Mesendoderm (in vitro differentiated cells): ENCODE measurements around the gene PCP2.
A peak's percentile ranks its signal among the peaks of the same experiment; 100 is the strongest.

Experiments used
- DNase-seq: peaks from one replicate; pipeline ENCODE4 v3.0.0; 2013
- H2AK5ac ChIP-seq: 2 replicates; pipeline ENCODE4 v1.6.1; 2013; ENCODE audit warnings: low read length, inconsistent platforms
- H2BK120ac ChIP-seq: 2 replicates; pipeline ENCODE4 v1.6.1; 2013; ENCODE audit warnings: low read depth, mild to moderate bottlenecking, low read length, moderate library complexity, mixed read lengths
- H2BK15ac ChIP-seq: replicated peaks from 2 replicates; pipeline ENCODE4 v1.6.1; 2013; ENCODE audit warnings: low read depth, mild to moderate bottlenecking, moderate library complexity
- H2BK5ac ChIP-seq: 2 replicates; pipeline ENCODE4 v1.6.1; 2013; ENCODE audit warnings: low read length, inconsistent platforms
- H3K18ac ChIP-seq: 2 replicates; pipeline ENCODE4 v1.6.1; 2013; ENCODE audit warnings: mild to moderate bottlenecking, low read length, mixed read lengths
- H3K23ac ChIP-seq: one replicate; pipeline ENCODE4 v1.6.1; 2013; ENCODE audit warnings: low read length
- H3K27ac ChIP-seq: 2 replicates; pipeline ENCODE4 v1.5.1; 2013; ENCODE audit warnings: low read depth, mild to moderate bottlenecking, inconsistent platforms, low read length, moderate library complexity
- H3K27me3 ChIP-seq: 2 replicates; pipeline ENCODE4 v1.6.1; 2013; ENCODE audit warnings: low read length, control low read depth, mild to moderate bottlenecking, inconsistent platforms; ENCODE audit not compliant: insufficient read depth, poor library complexity
- H3K36me3 ChIP-seq: 2 replicates; pipeline ENCODE4 v1.6.1; 2013; ENCODE audit warnings: low read length, inconsistent platforms; ENCODE audit not compliant: control insufficient read depth, insufficient read depth
- H3K4ac ChIP-seq: one replicate; pipeline ENCODE4 v1.6.1; 2013; ENCODE audit warnings: low read depth, mild to moderate bottlenecking, low read length, moderate library complexity
- H3K4me1 ChIP-seq: 2 replicates; pipeline ENCODE4 v1.6.1; 2013; ENCODE audit warnings: low read depth, low read length, inconsistent platforms; ENCODE audit not compliant: control insufficient read depth
- H3K4me2 ChIP-seq: 2 replicates; pipeline ENCODE4 v1.6.1; 2013; ENCODE audit warnings: low read length
- H3K4me3 ChIP-seq: 2 replicates; pipeline ENCODE4 v1.5.1; 2013; ENCODE audit warnings: mild to moderate bottlenecking, low read length
- H3K56ac ChIP-seq: one replicate; pipeline ENCODE4 v1.6.1; 2013; ENCODE audit warnings: low read length
- H3K79me1 ChIP-seq: 2 replicates; pipeline ENCODE4 v1.6.1; 2013; ENCODE audit warnings: low read length, inconsistent platforms
- H3K79me2 ChIP-seq: 2 replicates; pipeline ENCODE4 v1.6.1; 2013; ENCODE audit warnings: mild to moderate bottlenecking, low read length; ENCODE audit not compliant: control insufficient read depth, insufficient read depth
- H3K9ac ChIP-seq: 2 replicates; pipeline ENCODE4 v1.6.1; 2013; ENCODE audit warnings: low read length, inconsistent platforms
- H4K5ac ChIP-seq: one replicate; pipeline ENCODE4 v1.6.1; 2013; ENCODE audit warnings: low read length
- H4K8ac ChIP-seq: one replicate; pipeline ENCODE4 v1.6.1; 2013; ENCODE audit warnings: low read depth, mild to moderate bottlenecking, control low read depth, low read length, moderate library complexity
- WGBS: extraction: QIAGEN DNeasy Blood & Tissue Kit; methylation state at CpG from one replicate; pipeline ENCODE4 v1.1.7; 2013; ENCODE audit warnings: low lambda C conversion rate, missing lambda C conversion rate; ENCODE audit not compliant: insufficient coverage; ENCODE audit errors: extremely low coverage; 5-methylcytosine and 5-hydroxymethylcytosine counted together

PCP2 gene

DNA sequence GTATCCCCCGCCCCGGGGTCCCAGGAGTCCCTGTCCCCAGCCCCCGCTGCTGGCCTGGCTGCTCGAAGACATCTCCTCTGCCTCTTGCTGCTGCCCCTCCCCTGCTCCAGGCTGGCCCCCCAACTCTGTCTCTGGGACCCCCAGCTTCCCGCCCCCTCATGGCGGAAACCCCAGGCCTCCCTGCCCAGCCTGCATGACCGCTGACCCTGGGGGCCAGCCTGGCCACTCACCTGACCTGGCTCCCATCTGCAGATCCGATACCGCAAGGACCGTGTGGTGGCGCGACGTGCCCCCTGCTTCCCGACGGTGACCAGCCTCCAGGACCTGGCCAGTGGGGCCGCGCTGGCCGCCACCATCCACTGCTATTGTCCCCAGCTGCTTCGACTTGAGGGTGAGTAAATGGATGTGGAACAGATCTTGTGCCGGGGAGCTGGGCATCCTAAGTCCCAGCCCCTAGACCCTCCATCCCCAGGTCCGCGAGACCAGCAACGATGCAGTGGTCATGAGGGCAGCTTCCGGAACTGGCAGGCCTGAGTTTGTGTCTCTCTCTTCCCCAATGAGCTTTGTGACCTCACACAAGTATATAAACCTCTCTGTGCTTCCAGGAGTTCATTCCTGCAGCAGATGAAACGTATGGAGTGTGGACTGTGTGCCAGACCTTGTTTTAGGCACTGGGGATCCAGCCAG lies 25.5 kb downstream of the PCP2 start:
- no peak overlapping the region for H3K56ac ChIP-seq
- H3K36me3 ChIP-seq: no peaks in the 10 kb centered on the region
- no peak overlapping the region for H3K23ac ChIP-seq
- H2AK5ac ChIP-seq: no peak overlapping the region
- H3K79me1 ChIP-seq: peaks cover 2% of the 10 kb centered on the region
- no peak overlapping the region for H3K4me2 ChIP-seq
- H3K27me3 ChIP-seq: no peaks in the 10 kb centered on the region
- no peak overlapping the region for H4K8ac ChIP-seq
- H3K27ac ChIP-seq: no peak overlapping the region
- no peak overlapping the region for H4K5ac ChIP-seq
- DNase-seq: no peak
- no peak overlapping the region for H3K4me3 ChIP-seq
- no peaks in the 10 kb centered on the region for H3K79me2 ChIP-seq
- H3K4me1 ChIP-seq: no peaks in the 10 kb centered on the region
- WGBS: no CpG with 5 or more reads among the region's 25 CpGs
- H2BK120ac ChIP-seq: no peak overlapping the region
- no peak overlapping the region for H3K4ac ChIP-seq
- no peak overlapping the region for H2BK15ac ChIP-seq
- H2BK5ac ChIP-seq: no peak overlapping the region
- H3K9ac ChIP-seq: no peak overlapping the region
- no peak overlapping the region for H3K18ac ChIP-seq

DNA sequence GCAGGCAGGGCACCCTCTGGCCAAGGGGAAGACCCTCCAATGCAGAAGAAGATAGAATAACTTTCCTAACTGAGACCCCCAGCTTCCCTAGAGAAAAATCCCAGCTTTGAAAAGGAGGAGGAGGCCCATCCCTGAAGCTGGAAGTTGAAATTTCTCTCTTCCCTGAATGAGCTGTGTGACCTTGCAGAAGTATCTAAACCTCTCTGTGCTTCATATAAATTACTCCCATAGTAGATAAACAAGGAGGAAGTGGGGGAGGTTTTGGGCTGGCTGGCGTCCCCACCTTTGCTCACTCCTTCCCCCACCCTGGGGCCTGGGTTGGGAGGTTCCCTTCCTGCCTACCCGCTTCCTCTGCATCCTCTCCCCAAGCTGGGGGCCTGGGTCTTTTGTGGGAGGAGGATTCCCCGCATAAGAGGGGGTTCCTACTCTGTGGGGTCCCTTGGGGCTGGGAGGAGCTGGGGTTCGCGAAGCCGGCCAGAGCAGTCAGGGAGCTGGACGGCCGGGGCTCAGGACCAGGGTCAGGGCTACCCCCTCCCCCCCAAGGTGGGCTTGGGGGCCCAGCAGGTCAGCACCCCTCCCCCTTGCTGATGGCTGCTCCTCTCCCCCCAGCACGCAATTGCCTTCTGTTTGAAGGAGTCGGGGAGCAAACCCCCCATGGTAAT lies 26.2 kb downstream of the PCP2 start:
- Histone ChIP-seq H3K56ac (no peak overlapping the region), H3K23ac (no peak overlapping the region), H3K9ac (no peak overlapping the region), H3K18ac (no peak overlapping the region), H3K27me3 (no peaks in the 10 kb centered on the region), H2AK5ac (no peak overlapping the region), H3K79me2 (no peaks in the 10 kb centered on the region), H3K4me3 (no peak overlapping the region), H4K8ac (no peak overlapping the region), H2BK120ac (no peak overlapping the region), H2BK5ac (no peak overlapping the region), H3K27ac (no peak overlapping the region), H4K5ac (no peak overlapping the region), H3K36me3 (no peaks in the 10 kb centered on the region), H3K4me1 (no peaks in the 10 kb centered on the region), H3K4ac (no peak overlapping the region), H3K4me2 (no peak overlapping the region), H2BK15ac (no peak overlapping the region), H3K79me1 (peaks cover 2% of the 10 kb centered on the region)
- DNase-seq: no peak
- WGBS: no CpG with 5 or more reads among the region's 10 CpGs

GRCh38 chr19:7606289-7606688 lies 27.2 kb downstream of the PCP2 start:
- Histone ChIP-seq H3K56ac (no peak overlapping the region), H2BK120ac (no peak overlapping the region), H3K4me1 (no peaks in the 10 kb centered on the region), H4K8ac (no peak overlapping the region), H4K5ac (no peak overlapping the region), H3K23ac (no peak overlapping the region), H3K9ac (no peak overlapping the region), H3K27me3 (no peaks in the 10 kb centered on the region), H2AK5ac (no peak overlapping the region), H3K79me2 (no peaks in the 10 kb centered on the region), H2BK15ac (no peak overlapping the region), H3K18ac (no peak overlapping the region), H3K4me3 (no peak overlapping the region), H3K4me2 (no peak overlapping the region), H3K36me3 (no peaks in the 10 kb centered on the region), H3K4ac (no peak overlapping the region), H3K27ac (no peak overlapping the region), H2BK5ac (no peak overlapping the region), H3K79me1 (peaks cover 2% of the 10 kb centered on the region)
- DNase-seq: no peak
- WGBS: no CpG with 5 or more reads among the region's 17 CpGs

DNA sequence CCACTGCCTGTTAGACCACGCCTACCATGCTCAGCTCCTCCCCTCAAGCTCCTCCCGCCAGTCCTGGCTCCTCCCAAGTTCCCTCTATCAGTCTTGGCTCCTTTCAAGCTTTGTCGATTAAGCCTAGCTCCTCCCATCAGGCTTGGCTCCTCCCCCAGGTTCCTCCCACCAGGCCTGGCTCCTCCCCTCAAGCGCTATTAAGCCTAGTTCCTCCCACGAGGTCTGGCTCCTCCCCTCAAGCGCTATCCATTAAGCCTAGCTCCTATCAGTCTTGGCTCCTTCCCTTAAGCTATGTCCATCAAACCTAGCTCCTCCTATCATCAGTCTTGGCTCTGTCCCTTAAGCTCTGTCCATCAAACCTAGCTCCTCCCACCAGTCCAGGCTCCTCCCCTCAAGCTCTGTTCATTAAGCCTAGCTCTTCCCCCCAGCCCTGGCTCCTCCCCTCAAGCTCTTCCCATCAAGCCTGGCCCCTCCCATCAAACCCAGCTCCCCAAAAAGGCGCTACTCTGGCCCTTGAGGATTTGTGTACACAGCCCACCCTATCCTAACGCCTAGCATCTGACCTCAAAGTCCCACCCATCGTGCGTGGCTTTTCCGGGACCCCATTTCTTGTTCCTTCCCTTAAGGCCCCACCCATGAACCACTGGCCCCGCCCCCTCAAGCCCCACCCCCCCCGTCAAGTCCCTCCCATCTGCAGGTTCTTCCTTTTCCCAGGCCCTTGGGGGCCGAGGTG lies 27.9 kb downstream of the PCP2 start:
- Histone ChIP-seq H2BK5ac (no peak overlapping the region), H3K4me1 (no peaks in the 10 kb centered on the region), H4K8ac (no peak overlapping the region), H3K4ac (no peak overlapping the region), H3K79me2 (no peaks in the 10 kb centered on the region), H3K27me3 (no peaks in the 10 kb centered on the region), H3K9ac (no peak overlapping the region), H2BK120ac (no peak overlapping the region), H3K79me1 (peaks cover 2% of the 10 kb centered on the region), H3K23ac (no peak overlapping the region), H2BK15ac (no peak overlapping the region), H4K5ac (no peak overlapping the region), H3K18ac (no peak overlapping the region), H3K36me3 (no peaks in the 10 kb centered on the region), H2AK5ac (no peak overlapping the region), H3K27ac (no peak overlapping the region), H3K56ac (no peak overlapping the region), H3K4me2 (no peak overlapping the region), H3K4me3 (no peak overlapping the region)
- no CpG with 5 or more reads among the region's 14 CpGs for WGBS
- peak; percentile 83 for DNase-seq

DNA sequence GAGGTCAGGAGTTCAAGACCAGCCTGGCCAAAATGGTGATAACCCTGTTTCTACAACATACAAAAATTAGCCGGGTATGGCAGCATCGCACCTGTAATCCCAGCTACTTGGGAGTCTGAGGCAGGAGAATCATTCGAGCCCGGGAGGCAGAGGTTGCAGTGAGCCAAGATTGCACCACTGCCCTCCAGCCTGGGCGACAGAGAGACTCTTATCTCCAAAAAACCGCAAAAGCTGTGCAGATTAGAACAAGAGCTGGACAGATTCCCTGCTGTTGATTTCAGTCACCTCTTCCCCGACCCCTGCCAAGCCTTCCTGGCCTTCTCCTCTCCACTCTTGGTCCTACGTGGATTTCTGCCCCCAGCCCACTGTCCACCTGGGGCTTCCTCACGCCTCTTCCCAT lies 29.6 kb downstream of the PCP2 start:
- no peak overlapping the region for H3K56ac ChIP-seq
- no peak overlapping the region for H2BK15ac ChIP-seq
- DNase-seq: no peak
- H4K5ac ChIP-seq: no peak overlapping the region
- no peak overlapping the region for H3K27ac ChIP-seq
- H2AK5ac ChIP-seq: no peak overlapping the region
- H3K18ac ChIP-seq: no peak overlapping the region
- no peak overlapping the region for H3K9ac ChIP-seq
- H3K36me3 ChIP-seq: no peaks in the 10 kb centered on the region
- no peak overlapping the region for H2BK120ac ChIP-seq
- H3K4me3 ChIP-seq: no peak overlapping the region
- peaks cover 2% of the 10 kb centered on the region for H3K79me1 ChIP-seq
- H3K79me2 ChIP-seq: no peaks in the 10 kb centered on the region
- H3K27me3 ChIP-seq: no peaks in the 10 kb centered on the region
- no peak overlapping the region for H3K4me2 ChIP-seq
- WGBS: no CpG with 5 or more reads among the region's 9 CpGs
- H4K8ac ChIP-seq: no peak overlapping the region
- no peak overlapping the region for H2BK5ac ChIP-seq
- H3K4me1 ChIP-seq: no peaks in the 10 kb centered on the region
- H3K23ac ChIP-seq: no peak overlapping the region
- H3K4ac ChIP-seq: no peak overlapping the region
